Measurements from ENCODE around the gene KIR2DL1.
"Not testable (repeated sequence)": the region's sequence is repeated elsewhere in the genome, so short reads cannot be mapped to it uniquely, and the experiment has no call there.

Gene KIR2DL1
- total RNA-seq = 0 to 0.08 (median 0) reads per million in 4 donors

DNA sequence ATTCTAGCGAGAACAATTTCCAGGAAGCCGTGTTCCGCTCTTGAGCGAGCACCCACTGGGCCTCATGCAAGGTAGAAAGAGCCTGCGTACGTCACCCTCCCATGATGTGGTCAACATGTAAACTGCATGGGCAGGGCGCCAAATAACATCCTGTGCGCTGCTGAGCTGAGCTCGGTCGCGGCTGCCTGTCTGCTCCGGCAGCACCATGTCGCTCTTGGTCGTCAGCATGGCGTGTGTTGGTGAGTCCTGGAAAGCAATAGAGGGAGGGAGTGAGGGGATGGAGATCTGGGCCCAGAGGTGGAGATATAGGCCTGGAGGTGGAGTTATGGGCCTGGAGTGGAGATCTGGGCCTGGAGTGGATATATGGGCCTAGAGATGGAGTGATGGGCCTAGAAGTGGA lies at the start of gene KIR2DL1:
KIR2DL1 (plus strand) TSS at position 148 of the 400 bp plus-strand sequence; CDS start at position 206, 58 bp downstream.
- DNase-seq = not testable (repeated sequence)

DNA sequence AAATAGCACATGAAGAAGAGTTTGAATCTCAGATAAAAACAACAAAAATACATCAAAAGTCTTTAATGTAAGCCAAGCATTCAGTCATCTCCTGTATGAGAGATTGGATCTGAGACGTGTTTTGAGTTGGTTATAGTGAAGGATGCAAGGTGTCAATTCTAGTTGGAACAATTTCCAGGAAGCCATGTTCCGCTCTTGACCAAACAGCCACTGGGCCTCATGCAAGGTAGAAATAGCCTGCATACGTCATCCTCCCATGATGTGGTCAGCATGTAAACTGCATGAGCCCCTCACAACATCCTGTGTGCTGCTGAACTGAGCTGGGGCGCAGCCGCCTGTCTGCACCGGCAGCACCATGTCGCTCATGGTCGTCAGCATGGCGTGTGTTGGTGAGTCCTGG lies 45.5 kb upstream of the KIR2DL1 start, which contains the start of gene KIR3DL3:
KIR3DL3 (plus strand) TSS at position 301 of the 400 bp plus-strand sequence; CDS start at position 356, 55 bp downstream.
- DNase-seq = no peak

DNA sequence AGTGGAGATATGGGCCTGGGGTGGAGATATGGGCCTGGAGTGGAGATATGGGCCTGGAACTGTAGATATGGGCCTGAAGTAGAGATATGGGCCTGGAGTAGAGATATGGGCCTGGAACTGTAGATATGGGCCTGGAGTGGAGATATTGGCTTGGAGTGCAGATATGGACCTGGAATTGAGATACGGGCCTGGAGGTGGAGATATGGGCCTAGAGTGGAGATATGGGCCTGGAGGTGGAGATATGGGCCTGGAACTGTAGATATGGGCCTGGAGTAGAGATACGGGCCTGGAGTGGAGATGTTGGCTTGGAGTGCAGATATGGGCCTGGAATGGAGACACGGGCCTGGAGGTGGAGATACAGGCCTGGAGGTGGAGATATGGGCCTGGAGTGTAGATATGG lies 44.9 kb upstream of the KIR2DL1 start:
- no peak for DNase-seq

DNA sequence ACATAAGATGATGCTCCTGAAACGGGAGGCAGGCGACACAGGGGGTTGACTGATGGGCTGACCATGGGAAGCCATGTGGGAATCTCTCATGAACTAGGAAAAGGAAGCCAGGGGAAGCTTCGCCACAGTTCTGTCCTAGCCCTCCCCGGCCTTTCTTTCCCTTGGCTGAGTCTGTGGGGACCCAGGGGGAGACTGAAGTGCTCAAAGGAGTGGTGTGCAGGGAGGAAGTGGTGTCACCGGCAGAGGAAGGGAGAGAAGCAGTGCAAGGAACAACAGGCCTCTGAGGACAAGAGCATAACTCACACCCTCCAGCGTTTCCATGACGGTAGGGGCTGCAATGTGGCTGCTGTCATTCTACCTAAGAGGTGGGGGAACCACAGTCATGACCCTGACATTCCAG lies 44.3 kb upstream of the KIR2DL1 start:
- DNase-seq = no peak

DNA sequence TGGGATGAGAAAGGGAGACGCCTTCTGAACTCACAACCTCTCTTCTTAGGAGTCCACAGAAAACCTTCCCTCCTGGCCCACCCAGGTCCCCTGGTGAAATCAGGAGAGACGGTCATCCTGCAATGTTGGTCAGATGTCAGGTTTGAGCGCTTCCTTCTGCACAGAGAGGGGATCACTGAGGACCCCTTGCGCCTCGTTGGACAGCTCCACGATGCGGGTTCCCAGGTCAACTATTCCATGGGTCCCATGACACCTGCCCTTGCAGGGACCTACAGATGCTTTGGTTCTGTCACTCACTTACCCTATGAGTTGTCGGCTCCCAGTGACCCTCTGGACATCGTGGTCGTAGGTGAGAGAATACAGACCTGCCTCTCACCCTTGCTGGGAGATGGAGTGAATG lies 42.0 kb upstream of the KIR2DL1 start:
- DNase-seq = no peak

DNA sequence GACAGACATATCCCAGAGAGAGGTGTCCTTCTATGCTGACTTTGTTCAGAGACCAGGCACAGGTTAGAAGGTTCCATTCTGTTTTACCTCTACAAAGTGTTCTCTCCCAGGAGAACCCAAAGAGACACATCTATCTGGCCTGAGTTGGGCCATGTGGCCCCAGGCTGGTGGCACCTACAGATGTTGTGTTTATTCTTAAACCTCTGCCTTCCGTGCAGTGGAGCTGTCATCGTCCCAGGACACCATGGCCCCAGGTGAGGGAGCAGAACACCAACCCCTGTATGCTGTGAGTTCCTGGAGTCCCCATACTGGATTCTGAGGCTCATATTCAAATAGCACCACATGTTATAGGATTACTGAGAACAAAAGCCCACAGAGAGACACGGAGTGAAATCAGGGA lies 41.4 kb upstream of the KIR2DL1 start:
- DNase-seq = no peak

DNA sequence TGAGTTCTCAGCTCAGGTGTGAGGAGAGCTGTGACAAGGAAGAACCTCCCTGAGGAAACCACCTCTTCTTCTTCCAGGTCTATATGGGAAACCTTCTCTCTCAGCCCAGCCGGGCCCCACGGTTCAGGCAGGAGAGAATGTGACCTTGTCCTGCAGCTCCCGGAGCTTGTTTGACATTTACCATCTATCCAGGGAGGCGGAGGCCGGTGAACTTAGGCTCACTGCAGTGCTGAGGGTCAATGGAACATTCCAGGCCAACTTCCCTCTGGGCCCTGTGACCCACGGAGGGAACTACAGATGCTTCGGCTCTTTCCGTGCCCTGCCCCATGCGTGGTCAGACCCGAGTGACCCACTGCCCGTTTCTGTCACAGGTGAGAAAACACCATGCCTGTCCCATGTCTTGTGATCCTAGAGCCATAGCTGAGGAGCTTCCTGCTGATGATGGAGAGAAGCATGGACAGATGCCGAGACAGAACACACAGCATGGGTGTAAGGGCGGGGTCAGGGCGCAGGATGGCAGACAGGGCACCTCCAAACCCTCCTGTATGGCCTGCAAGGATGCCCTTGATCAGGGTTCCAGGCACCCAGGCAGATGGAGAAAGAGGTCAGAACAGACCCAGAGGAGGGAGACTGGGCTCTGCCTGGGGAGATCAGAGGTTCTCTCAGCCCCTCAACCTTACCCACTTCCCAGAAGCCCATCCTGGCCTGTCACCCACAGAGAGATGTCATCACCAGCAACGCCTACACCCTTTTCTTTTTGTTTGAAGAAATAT lies 40.0 kb upstream of the KIR2DL1 start:
- no peak for DNase-seq

DNA sequence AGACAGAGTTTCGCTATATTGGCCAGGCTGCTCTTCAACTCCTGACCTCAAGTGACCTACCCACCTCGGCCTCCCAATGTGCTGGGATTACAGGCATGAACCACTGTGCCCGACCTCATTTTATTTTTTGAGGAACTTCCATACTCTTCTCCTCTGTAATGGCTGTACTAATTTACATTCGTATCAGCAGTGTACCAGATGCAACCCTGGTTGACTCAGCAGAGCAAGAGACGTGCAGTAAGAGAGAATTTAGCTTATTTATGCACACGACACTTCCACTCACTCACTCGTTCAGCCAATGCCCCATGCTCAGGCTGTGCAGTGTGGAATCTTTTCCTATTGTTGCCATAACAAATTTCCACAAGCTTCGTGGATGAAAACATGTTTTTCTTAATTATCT lies 38.4 kb upstream of the KIR2DL1 start:
- no peak for DNase-seq

DNA sequence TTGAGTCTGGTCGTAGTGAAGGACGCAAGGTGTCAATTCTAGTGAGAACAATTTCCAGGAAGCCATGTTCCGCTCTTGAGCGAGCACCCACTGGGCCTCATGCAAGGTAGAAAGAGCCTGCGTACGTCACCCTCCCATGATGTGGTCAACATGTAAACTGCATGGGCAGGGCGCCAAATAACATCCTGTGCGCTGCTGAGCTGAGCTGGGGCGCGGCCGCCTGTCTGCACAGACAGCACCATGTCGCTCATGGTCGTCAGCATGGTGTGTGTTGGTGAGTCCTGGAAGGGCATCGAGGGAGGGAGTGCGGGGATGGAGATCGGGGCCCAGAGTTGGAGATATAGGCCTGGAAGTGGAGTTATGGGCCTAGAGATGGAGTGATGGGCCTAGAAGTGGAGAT lies 31.3 kb upstream of the KIR2DL1 start, which contains the start of gene KIR2DL3:
KIR2DL3 (plus strand) TSS at position 208 of the 400 bp plus-strand sequence; CDS start at position 241, 33 bp downstream.
- not testable (repeated sequence) for DNase-seq

DNA sequence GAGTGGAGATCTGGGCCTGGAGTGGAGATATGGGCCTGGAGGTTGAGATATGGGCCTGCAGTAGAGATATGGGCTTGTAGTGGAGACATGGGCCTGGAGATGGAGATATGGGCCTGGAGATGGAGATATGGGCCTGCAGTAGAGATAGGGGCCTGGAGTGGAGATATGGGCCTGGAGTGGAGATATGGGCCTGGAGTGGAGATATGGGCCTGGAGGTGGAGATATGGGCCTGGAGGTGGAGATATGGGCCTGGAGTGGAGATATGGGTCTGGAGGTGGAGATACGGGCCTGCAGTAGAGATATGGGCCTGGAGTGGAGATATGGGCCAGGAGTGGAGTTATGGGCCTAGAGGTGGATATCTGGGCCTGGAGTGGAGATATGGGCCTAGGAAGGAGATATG lies 30.9 kb upstream of the KIR2DL1 start:
- no peak for DNase-seq

DNA sequence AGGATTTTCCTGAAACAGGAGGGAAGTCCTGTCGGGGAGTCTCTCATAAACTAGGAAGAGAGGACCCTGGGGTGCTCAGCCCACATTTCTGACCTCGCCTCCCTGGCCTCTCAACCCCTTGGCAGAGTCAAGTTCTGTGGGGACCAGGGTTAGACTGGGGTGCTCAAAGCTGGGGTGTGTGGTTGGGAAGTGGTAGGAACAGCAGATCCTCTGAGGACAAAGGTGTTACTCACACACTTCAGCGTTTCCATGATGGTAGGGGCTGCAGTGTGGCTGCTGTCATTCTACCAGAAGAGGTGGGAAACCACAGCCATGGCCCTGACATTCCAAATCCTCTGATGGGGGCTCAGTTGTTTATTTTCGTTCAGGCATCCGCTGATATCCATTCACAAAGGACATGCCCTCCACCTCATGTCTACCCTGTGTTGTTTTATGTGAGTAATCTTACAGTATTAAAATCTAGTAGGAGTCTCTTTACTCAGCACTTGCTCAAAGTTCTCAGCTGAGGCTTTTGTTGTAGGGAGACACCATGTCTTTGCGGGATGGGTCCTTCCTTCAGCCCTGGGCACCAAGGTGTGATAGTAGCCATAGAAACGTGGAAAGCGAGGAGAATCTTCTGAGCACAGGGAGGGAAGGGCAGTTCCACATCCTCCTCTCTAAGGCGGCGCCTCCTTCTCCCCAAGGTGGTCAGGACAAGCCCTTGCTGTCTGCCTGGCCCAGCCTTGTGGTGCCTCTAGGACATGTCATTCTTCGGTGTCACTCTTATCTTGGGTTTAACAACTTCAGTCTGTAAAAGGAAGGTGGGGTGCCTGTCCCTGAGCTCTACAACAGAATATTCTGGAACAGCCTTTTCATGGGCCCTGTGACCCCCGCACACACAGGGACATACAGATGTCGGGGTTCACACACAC lies 29.8 kb upstream of the KIR2DL1 start:
- no peak for DNase-seq

DNA sequence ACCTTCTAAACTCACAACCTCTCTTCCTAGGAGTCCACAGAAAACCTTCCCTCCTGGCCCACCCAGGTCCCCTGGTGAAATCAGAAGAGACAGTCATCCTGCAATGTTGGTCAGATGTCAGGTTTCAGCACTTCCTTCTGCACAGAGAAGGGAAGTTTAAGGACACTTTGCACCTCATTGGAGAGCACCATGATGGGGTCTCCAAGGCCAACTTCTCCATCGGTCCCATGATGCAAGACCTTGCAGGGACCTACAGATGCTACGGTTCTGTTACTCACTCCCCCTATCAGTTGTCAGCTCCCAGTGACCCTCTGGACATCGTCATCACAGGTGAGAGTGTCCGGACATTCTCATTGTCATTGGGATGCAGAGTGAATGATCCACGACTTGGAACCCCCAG lies 27.6 kb upstream of the KIR2DL1 start:
- DNase-seq = not testable (repeated sequence)

DNA sequence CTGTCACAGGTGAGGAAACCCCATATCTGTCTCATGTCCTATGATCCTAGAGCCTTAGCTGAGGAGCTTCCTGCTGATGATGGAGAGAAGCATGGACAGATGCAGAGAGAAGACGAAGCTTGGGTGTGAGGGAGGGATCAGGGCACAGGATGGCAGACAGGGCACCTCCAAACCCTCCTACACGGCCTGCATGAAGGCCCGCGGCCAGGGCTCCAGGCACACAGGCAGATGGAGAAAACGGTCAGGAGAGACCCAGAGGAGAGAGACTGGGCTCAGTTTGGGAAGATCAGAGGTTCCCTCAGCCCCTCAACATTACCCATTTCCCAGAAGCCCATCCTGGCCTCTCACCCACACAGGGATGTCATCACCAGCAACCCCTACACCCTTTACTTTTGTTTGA lies 25.5 kb upstream of the KIR2DL1 start:
- not testable (repeated sequence) for DNase-seq

DNA sequence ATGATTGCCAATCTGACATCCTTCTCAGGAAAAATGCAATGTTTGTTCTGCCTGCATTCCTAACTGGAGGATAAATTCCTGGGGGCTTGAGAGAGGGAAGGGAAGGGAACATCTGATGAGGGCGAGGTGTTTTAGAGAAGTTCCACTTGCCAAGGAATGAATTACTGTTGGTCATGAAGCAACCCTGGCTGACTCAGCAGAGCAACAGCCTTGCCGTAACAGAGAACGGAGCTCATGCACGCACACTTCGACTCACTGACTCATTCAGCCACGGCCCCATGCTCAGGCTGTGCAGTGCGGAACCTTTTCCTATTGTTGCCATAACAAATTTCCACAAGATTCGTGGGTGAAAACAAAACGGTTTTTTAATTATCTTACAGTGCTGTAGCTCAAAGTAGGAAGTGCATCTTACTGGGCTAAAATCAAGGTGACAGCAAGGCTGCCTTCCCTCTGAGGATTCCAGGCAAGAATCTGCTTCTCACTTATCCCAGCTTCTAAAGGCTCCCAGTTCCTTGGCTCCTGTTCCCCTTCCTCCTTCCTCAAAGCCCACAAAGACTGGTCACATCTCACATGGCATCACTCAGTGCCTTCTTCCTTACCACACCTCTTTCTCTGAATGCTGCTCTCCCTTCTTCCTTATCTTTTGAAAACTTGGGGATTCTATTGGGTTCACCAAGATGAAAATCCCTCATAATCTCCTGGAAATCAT lies 21.8 kb upstream of the KIR2DL1 start:
- not testable (repeated sequence) for DNase-seq

DNA sequence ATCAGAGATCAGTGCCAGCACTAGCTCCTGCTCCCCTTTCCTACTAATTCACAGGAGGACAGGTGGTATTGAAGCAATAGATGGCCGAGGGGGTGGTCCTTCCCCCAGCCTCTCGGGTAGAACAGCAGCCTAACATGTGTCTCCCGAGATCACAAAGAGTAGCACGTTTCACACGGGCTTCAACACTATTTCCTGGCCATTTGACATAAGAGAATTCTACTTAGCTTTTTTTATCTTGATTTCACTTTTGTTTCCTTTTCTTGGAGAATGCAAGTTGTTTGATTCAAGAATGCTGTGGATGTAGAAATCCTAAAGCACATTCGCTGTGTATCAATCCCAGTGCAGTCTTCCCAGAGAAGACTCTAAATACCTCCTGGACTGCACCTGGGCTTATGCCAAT lies 19.3 kb upstream of the KIR2DL1 start:
- not testable (repeated sequence) for DNase-seq

DNA sequence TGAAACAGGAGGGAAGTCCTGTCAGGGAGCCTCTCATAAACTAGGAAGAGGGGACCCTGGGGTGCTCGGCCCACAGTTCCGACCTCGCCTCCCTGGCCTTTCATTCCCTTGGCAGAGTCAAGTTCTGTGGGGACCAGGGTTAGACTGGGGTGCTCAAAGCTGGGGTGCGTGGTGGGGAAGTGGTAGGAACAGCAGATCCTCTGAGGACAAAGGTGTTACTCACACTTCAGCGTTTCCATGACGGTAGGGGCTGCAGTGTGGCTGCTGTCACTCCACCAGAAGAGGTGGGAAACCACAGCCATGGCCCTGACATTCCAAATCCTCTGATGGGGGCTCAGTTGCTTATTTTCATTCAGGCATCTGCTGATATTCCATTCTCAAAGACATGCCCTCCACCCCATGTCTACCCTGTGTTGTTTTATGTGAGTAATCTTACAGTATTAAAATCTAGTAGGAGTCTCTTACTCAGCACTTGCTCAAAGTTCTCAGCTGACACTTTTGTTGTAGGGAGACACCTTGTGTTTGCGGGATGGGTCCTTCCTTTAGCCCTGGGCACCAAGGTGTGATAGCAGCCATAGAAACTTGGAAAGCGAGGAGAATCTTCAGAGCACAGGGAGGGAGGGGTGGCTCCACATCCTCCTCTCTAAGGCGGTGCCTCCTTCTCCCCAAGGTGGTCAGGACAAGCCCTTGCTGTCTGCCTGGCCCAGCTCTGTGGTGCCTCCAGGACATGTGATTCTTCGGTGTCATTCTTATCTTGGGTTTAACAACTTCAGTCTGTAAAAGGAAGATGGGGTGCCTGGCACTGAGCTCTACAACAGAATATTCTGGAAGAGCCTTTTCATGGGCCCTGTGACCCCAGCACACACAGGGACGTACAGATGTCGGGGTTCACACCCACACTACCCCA lies 13.1 kb upstream of the KIR2DL1 start:
- not testable (repeated sequence) for DNase-seq

DNA sequence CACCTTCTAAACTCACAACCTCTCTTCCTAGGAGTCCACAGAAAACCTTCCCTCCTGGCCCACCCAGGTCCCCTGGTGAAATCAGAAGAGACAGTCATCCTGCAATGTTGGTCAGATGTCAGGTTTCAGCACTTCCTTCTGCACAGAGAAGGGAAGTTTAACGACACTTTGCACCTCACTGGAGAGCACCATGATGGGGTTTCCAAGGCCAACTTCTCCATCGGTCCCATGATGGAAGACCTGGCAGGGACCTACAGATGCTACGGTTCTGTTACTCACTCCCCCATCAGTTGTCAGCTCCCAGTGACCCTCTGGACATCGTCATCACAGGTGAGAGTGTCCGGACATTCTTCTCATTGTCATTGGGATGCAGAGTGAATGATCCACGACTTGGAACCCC lies 11.0 kb upstream of the KIR2DL1 start:
- not testable (repeated sequence) for DNase-seq

DNA sequence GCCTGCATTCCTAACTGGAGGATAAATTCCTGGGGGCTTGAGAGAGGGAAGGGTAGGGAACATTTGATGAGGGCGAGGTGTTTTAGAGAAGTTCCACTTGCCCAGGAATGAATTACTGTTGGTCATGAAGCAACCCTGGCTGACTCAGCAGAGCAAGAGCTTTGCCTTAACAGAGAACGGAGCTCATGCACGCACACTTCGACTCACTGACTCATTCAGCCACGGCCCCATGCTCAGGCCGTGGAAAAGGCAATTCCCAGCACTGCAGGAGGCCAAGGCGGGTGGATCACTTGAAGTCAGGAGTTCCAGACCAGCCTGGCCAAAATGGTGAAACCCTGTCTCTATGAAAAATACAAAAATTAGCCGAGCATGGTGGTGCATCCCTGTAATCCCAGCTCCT lies 5.4 kb upstream of the KIR2DL1 start:
- DNase-seq = not testable (repeated sequence)

DNA sequence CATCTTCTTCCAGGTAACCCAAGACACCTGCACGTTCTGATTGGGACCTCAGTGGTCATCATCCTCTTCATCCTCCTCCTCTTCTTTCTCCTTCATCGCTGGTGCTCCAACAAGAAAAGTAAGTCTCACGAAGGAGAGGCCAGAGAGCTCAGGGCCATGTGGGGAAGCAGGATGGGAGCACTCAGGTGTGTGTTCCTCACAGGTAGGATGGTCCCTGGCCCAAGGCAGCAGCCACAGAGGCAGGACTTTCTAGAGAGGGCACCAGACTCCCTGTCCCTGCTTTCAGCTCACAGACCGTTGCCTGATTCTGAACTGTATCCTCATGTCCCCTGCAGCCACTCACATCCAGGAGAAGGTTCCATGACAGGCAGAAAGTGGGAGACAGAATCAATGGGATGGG lies 3.1 kb upstream of the KIR2DL1 start:
- not testable (repeated sequence) for DNase-seq

DNA sequence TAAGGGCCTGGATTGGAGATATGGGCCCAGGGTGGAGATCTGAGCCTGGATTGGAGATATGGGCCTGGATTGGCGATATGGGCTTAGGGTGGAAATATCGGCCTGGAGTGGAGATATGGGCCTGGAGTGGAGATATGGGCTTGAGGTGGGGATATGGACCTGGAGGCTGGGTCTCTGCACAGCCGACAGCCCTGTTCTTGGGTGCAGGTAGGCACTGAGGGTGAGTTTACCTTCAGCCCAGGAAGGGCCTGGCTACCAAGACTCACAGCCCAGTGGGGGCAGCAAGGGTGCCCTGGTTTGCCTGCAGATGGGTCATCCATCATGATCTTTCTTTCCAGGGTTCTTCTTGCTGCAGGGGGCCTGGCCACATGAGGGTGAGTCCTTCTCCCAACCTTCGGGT lies 918 bp downstream of the KIR2DL1 start:
- DNase-seq = not testable (repeated sequence)
